ENCODE results near the gene STX19. TPM values are rescaled to one million over a fixed set of nuclear protein-coding genes. Genes with fewer than 3 reads are reported as not detected.
A peak's percentile ranks its signal among the peaks of the same experiment; 100 is the strongest.

Gene STX19
- total and polyA plus RNA-seq, 9 donors = 0.31 to 0.46 (median 0.35) TPM; not detected in 6

DNA sequence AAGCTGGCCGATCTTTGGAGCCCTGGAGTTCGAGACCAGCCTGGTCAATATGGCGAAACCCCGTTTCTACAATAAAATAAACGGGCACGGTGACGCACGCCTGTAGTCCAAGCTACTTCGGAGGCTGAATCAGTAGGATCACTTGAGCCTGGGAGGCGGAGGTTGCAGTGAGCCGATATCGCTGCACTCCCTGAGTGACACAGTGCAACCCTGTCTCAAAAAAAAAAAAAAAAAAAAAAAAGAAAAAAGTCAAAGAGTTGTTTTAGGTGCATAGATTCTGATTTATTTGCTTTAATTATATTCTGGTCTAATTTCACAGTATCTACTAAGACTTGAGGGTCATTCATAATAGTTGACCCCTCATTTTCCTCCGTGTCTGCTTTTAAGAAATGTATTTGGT is 46.7 kb downstream of the STX19 start:
- Histone ChIP-seq H3K4me3 (no peak overlapping the region), H3K4me1 (ENCODE audit: insufficient read depth) (peaks cover 2% of the 10 kb centered on the region), H3K27me3 (no peaks in the 10 kb centered on the region), H3K9me3 (no peaks in the 10 kb centered on the region), H3K27ac (no peak overlapping the region), H3K36me3 (no peaks in the 10 kb centered on the region)
- peak in 1 of 5 donors; percentile 26 for DNase-seq
- WGBS, 3 donors = 94 to 95% (median 94%) methylated on average over 13 of the region's 13 CpGs
- intact Hi-C loops (cut with DNase I) = no loop called here
- TF ChIP-seq POLR2A (IDR thresholded peaks at IDR 0.05) (no peak), EP300 (IDR thresholded peaks at IDR 0.05) (no peak)
- TF ChIP-seq, protein P1, sequence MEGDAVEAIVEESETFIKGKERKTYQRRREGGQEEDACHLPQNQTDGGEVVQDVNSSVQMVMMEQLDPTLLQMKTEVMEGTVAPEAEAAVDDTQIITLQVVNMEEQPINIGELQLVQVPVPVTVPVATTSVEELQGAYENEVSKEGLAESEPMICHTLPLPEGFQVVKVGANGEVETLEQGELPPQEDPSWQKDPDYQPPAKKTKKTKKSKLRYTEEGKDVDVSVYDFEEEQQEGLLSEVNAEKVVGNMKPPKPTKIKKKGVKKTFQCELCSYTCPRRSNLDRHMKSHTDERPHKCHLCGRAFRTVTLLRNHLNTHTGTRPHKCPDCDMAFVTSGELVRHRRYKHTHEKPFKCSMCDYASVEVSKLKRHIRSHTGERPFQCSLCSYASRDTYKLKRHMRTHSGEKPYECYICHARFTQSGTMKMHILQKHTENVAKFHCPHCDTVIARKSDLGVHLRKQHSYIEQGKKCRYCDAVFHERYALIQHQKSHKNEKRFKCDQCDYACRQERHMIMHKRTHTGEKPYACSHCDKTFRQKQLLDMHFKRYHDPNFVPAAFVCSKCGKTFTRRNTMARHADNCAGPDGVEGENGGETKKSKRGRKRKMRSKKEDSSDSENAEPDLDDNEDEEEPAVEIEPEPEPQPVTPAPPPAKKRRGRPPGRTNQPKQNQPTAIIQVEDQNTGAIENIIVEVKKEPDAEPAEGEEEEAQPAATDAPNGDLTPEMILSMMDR (IDR thresholded peaks at IDR 0.05) = no peak

DNA sequence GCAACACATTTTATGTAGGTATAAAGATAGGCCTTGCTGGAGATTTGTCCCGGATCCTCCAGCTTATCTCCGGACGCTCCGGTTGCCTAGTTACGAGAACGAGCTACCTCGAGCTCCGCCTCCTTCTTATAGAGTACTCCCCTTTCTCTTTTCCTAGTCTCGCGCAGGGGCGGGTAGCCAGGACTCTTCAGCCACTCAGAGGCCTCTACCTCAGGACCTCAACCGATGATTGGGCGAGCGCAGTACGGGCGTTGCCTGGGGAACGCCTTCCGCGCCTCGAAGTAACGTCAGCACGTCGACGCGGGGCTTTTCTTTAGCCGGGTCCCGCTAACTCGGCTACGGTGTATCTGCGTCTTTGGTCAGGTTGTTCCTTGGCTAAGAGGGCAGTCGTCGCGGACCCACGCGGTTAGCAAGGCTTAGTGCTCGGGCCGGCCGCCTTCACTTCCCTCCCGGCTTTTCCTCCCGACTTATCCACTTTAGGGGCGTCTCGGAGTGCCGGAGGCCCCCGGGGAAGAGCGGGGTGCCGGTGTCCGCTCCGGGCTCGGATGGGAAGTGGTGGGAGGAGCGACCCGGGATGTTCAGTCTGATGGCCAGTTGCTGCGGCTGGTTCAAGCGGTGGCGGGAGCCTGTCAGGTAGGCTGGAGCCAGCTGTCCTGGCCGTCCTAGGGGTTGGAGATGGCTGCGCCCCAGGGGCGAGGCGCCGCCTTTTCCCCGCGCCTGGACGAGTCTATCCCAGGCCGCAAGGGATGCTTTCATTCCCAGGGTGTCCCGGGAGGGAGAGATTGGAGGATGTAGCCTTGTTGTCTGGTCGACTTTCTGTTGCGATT is 48.3 kb downstream of the STX19 start, which contains the start of gene ARL13B:
TSS of gene ARL13B (plus strand) at position 306 of the 827 bp plus-strand sequence. CDS start at position 575, 269 bp downstream.
- peak; percentile 94 for TF ChIP-seq POLR2A (IDR thresholded peaks at IDR 0.05)
- no peak for TF ChIP-seq EP300 (IDR thresholded peaks at IDR 0.05)
- TF ChIP-seq, protein P1 (IDR thresholded peaks at IDR 0.05) = no peak
- 0% methylated on average over 59 to 66 of the region's 66 CpGs for WGBS, 3 donors
- peak; percentile 95 to 99 (median 97) for DNase-seq

DNA sequence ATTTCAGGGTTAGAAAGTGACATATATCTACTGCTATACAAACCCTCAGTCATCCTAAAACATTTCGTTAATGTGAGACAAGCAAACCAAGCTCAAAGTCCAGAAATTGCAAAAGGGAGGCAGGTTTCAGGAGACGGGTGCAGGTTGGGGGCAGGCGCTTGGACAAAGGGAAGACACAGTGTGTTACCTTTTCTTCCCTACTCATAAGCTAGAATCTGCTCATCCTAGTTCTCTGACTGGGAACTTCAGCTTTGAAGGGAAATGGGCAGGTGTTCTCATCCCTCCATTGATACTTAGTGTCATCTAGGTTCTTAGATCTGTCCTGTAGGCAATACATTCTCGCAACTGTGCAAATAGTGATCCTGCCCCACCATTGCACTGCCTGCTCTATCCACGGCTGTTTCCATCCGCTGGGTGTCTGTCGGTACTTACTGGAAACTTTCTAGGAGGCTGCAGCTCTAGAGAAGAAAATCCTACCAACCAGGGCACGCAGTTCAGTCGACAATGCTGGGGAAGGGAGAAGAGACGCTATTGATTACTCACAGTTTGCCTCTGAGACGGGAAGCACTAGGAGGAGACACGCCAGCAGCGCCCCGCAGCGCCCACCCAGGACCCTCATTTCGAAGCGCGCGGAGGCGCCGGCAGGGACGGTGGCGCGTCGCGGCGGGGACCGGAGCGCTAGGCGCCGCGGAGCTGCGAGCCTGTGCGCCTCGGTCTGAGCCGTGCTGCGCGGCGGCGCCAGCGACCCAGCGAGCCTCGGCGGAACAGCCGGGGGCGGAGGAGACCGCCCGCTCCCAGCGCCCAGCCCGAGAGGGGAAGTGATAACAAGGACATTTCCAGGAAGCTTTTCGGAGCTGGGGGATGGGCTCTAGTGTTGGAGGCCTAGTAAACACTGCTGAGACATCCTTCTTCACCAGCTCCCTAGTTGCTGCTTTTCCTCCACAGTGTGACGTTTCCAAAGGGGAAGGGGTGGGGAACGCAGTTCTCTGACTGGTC is 55.0 kb downstream of the STX19 start, which contains the start of gene PROS1:
TSS of gene PROS1 (minus strand) at position 766 of the 996 bp plus-strand sequence. CDS start at position 619, 147 bp downstream.
- H3K36me3 ChIP-seq = no peaks in the 10 kb centered on the region
- no peaks in the 10 kb centered on the region for H3K27me3 ChIP-seq
- peak; percentile 86 to 94 (median 89) for DNase-seq
- TF ChIP-seq, protein P1 (IDR thresholded peaks at IDR 0.05) = no peak
- peak; percentile 59 for TF ChIP-seq EP300 (IDR thresholded peaks at IDR 0.05)
- peak; percentile 65 for TF ChIP-seq POLR2A (IDR thresholded peaks at IDR 0.05)
- H3K4me1 ChIP-seq (ENCODE audit: insufficient read depth) = no peaks in the 10 kb centered on the region
- intact Hi-C loops (cut with DNase I) = no loop called here
- 0 to 1% (median 1%) methylated on average over 53 of the region's 53 CpGs for WGBS, 3 donors
- peak within 1 kb of the TSS; percentile 67 to 96 for H3K27ac ChIP-seq
- H3K4me3 ChIP-seq = peak within 1 kb of the TSS; percentile 61
- H3K9me3 ChIP-seq = no peaks in the 10 kb centered on the region

More for the DNA sequence above, 48.3 kb downstream of the STX19 start, which contains the start of gene ARL13B:
- H3K4me1 ChIP-seq (ENCODE audit: insufficient read depth) = peaks cover 2% of the 10 kb centered on the region
- intact Hi-C loops (cut with DNase I) = no loop called here
- H3K36me3 ChIP-seq = no peaks in the 10 kb centered on the region
- H3K4me3 ChIP-seq = peak within 1 kb of the TSS; percentile 63
- H3K9me3 ChIP-seq = no peaks in the 10 kb centered on the region
- no peaks in the 10 kb centered on the region for H3K27me3 ChIP-seq
- peak within 1 kb of the TSS; percentile 86 to 92 for H3K27ac ChIP-seq

DNA sequence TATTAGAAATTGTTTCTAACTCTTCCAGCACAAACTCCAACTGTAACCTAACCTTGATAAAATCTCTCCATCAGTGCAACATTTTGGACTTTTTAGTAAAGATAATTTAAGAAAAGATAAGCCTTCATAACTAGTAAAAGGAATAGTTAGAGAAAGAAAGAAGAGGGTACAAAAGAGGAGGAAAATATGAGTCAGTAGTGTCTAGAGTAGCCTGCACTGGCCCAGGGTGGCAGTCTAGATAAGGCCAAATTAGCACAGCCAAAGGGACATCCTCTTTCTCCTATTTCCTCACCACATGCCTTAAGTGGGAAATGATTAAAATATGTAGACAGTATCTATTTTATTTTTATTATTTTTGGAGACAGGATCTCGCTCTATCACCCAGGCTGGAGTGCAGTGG is 58.4 kb downstream of the STX19 start:
- H3K36me3 ChIP-seq = no peaks in the 10 kb centered on the region
- TF ChIP-seq POLR2A (IDR thresholded peaks at IDR 0.05) = no peak
- TF ChIP-seq, protein P1 (IDR thresholded peaks at IDR 0.05) = no peak
- no peak for TF ChIP-seq EP300 (IDR thresholded peaks at IDR 0.05)
- H3K27ac ChIP-seq = no peak overlapping the region
- intact Hi-C loops (cut with DNase I) = no loop called here
- DNase-seq = no peak
- no peak overlapping the region for H3K4me3 ChIP-seq
- H3K9me3 ChIP-seq = no peaks in the 10 kb centered on the region
- no peaks in the 10 kb centered on the region for H3K27me3 ChIP-seq
- 93 to 100% (median 96%) methylated on average over 1 of the region's 1 CpG for WGBS, 3 donors
- H3K4me1 ChIP-seq (ENCODE audit: insufficient read depth) = no peaks in the 10 kb centered on the region
